G401 (cell line): ENCODE results near the gene UBB. TPM values are rescaled to one million over a fixed set of nuclear protein-coding genes. Genes with fewer than 3 reads are reported as not detected.

Experiments used
- DNase-seq: peaks from one replicate; pipeline ENCODE4 v3.0.0-alpha.2; 2015; ENCODE audit warnings: low spot score
- in situ Hi-C: cut with HindIII; loops from 2 replicates; pipeline ENCODE4 v1.10.0; 2016; ENCODE audit warnings: low sequenced_read_pairs, mixed read lengths
- total RNA-seq: library from RNA; depleted of rRNA; stranded (reverse); fragments of >200 nt; shearing (Covaris generic); gene quantifications from 2 replicates; pipeline ENCODE4 v1.2.3, GENCODE V29; 2014

UBB gene
- total RNA-seq, 1 experiment from 2014 or later: 707 TPM

DNA sequence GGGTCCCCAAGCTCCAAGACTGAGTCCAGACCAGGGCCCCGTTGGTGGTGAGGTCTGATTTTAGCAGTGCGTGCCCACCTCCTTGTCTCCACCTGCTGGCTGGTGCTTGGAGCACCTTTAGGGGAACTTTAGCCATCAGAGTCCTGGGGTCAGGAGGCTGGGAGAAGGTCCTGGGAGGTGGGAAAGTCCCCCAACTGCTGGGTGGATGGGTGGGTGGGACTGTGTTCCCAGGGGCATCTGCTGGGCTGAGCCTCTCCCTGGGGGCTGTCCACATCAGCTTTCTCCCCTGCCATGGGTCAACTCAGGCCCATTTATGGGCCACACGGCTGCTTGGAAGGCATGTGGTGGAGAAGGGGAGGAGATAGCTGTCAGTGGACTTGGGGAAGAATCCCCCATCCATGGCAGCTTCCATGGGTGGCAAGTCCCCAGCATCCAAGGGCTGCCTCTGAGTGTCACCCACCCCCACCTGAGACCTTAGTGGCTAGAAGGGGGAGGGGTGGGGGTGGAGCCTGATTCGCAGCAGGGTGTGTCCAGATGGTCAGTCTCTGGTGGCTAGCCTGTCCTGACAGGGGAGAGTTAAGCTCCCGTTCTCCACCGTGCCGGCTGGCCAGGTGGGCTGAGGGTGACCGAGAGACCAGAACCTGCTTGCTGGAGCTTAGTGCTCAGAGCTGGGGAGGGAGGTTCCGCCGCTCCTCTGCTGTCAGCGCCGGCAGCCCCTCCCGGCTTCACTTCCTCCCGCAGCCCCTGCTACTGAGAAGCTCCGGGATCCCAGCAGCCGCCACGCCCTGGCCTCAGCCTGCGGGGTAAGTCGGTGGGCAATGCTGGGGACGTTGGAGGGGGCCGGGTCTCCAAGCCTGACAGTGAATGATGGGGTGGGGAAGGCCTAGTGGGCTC is 34.4 kb downstream of the UBB start, which contains the start of gene TRPV2:
Gene TRPV2, plus strand, starts transcription at position 541 of the 894 bp plus-strand sequence. CDS start 2,098 bp downstream, outside the sequence.
- no peak for DNase-seq

GRCh38 chr17:16417399-16417798 is 36.5 kb downstream of the UBB start:
- DNase-seq: no peak
- in situ Hi-C loops: no loop called here

More for the DNA sequence above, 34.4 kb downstream of the UBB start, which contains the start of gene TRPV2:
- in situ Hi-C loops: no loop called here

DNA sequence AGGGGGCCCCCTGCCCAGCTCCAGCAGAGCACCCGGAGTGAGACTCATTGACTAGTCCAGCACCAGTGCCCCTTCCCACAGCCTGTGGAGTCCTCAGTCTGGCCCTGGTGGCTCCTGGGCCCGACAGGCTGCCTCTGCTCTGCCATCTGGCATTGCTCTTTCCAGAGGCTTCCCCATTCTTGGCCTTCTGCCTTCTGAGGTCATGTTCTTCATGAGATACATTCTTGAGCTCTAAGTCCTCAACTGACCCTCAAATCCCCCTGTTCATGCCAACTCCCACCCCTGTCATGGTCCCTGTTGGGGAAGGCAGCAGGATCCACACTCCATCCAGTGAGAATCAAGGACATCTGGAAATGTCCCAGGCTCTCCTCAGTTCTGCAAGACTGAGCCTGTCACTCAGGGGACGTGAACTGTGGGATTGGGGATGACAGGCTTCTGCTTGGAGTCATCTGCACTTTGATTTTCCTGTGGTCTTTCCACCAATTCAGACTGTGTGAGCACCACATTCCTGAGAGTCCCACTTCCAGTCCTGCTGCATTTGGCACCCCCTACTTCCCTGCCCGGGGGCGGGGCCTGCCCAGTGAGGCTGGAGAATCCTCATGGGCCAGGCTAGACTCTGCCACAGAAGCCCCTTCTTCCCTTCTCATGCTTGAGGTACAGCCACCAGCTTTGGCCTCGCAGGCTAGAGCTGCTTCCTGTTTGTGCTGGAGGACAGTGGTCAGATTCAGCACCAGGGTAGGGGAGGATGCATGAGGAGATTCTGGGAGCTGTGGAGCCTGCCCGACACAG is 37.2 kb downstream of the UBB start:
- in situ Hi-C loops: no loop called here
- no peak for DNase-seq

GRCh38 chr17:16418685-16419068 is 37.8 kb downstream of the UBB start:
- no peak for DNase-seq
- in situ Hi-C loops: no loop called here

DNA sequence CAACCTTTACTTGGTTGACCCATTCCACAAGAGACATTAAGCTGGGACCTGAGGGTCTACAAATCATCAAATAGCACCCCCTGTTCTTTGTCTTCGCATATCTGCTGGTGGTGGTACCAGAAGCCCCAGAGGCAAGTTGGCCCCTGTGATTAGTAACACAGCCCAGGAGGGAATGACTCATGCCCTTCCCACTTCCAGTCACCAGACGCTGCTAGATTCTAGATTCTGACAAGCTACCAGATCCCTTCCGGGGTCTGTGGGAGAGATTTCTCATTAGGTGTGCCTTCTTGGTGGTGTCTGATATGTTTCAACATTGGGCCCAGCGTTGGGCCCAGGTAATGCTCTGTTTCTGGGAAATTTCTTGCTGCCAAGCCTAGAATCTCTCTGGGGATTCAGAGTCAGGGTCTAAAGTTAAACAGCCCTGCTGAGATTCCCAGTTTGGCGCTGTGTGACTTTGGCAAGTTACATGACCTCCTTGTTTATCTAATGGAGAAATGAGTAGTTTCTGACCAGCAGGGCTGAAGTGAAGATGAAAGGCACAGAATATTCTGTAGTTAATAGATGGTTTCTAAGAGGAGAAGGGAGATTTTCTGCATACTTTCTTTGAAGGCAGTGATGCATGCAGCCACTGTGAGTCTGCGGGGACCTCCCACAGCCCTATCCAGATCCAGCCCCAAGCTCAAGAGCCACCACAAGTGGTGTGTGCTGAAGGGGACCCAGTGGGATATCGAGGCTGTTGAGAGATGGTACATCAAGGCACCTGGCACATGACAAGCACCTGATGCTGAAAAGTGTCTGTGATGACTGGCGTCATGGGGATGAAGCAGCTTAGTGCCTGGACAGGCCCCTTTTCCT is 38.4 kb downstream of the UBB start:
- in situ Hi-C loops: no loop called here
- no peak for DNase-seq

DNA sequence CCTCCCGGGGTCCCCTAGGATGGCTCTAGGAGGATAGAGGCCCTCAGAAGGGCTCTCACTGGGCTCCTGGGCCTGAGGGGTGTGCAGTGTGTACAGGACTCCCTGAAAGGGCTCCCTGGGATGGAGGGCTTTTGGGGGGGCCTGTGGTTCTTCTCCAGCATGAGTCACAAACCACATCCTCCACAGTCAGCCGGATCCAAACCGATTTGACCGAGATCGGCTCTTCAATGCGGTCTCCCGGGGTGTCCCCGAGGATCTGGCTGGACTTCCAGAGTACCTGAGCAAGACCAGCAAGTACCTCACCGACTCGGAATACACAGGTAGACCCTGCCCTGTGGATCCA is 39.0 kb downstream of the UBB start:
- in situ Hi-C loops: no loop called here
- no peak for DNase-seq

DNA sequence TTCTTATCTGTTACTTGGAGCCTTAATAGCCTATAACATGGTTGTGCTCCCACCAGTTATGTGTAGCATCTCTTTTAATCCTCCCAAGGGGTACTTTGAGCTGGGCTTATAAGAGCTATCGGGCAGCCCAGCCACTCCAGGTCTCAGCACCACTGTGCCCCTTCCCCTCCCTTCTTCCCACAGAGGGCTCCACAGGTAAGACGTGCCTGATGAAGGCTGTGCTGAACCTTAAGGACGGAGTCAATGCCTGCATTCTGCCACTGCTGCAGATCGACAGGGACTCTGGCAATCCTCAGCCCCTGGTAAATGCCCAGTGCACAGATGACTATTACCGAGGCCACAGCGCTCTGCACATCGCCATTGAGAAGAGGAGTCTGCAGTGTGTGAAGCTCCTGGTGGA is 41.5 kb downstream of the UBB start:
- in situ Hi-C loops: no loop called here
- no peak for DNase-seq

DNA sequence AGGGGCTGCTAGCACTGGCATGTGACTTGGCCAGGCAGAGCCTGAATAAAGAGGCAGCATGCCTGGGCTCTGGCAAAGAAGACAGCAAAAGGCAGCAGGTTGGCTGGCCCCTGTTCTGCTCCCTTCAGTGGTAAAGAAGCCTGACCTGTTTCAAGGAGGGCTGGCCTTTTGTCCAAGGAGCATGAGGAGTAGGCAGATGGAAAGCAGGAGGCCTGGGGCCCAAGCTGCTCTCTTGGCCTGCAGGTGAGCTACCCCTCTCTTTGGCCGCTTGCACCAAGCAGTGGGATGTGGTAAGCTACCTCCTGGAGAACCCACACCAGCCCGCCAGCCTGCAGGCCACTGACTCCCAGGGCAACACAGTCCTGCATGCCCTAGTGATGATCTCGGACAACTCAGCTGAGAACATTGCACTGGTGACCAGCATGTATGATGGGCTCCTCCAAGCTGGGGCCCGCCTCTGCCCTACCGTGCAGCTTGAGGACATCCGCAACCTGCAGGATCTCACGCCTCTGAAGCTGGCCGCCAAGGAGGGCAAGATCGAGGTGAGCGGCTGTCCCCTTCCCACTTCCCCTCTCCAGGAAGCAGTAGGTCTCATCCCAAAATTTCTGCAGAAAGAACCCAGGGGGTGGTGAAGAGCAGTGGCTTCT is 42.5 kb downstream of the UBB start:
- peak; percentile 92 for DNase-seq
- in situ Hi-C loops: no loop called here

DNA sequence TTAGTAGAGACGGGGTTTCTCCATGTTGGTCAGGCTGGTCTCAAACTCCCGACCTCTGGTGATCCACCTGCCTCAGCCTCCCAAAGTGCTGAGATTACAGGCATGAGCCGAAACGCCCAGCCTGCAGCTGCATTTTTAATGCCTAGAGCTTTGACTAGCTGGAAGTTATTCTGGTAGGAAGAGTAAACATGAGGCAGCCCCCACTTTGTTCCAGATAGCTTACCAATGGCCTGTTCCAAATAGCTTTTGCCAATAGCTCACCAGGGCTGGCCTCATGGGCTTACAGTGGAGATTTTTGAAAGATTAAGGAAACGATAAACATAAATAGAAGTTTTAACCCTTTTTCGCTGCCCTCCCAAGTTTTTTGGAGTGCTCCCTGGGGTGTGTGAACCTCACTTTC is 44.3 kb downstream of the UBB start:
- in situ Hi-C loops: no loop called here
- DNase-seq: no peak

DNA sequence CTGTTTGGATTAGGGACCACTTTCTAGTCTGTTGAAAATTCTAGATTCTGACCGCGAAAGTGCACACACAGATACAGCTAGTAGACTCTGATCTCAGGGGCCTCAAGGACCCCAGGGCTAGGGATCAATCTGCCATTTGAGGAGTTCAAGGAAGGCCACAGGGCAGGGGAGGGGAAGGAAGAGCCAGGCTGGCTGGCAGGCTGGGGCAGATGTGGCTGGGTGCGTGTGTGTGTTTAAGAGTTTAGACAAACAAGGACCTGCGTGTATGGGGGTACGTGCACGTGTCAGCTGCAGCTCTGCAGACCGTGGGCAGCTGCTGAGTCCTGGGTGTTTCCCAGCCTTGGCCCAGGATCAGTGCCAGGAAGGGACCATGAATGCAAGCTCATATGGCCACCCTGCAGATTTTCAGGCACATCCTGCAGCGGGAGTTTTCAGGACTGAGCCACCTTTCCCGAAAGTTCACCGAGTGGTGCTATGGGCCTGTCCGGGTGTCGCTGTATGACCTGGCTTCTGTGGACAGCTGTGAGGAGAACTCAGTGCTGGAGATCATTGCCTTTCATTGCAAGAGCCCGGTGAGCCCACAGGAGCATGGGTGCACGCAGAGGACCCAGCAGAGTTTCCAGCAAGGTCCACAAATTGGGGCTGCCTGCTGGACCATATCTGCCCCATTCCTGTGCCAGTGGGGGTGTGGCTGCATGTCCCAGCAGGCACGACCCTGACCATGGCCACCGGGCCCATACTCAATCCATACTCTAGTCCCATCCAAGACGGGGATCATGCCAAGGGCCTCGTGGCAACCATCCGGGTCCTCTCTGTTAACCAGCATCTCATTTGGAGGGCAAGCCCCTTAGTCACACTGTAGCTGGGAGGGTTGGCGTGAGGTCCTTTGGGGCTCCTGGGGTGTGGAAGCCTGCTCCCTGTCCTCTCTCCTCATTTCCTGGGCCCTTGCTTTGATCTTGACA is 45.1 kb downstream of the UBB start:
- in situ Hi-C loops: no loop called here
- DNase-seq: no peak

- no peak for DNase-seq
- in situ Hi-C loops: no loop called here
These were observed 46.1 kb downstream of the UBB start for GRCh38 chr17:16427020-16427419.

GRCh38 chr17:16428098-16428882 is 47.4 kb downstream of the UBB start:
- DNase-seq: no peak
- in situ Hi-C loops: no loop called here

DNA sequence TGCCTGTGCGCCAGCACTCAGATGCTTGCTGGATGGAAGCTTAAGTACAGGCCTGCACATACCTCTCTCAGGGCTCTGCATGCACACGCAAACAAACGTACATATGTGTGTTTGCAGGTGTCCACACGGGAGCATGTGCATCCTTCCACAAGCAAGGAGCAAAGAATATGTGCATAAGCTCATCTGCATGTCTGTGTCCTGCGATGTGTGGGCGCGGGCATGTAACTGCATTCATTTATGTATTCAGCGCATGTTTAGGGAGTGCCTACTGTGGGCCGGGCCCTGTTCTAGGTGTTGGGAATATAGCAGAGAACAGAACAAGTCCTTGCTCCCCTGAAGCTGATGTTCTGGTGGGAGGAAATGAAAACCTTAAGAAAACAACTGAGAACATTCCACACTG is 48.2 kb downstream of the UBB start:
- in situ Hi-C loops: no loop called here

DNA sequence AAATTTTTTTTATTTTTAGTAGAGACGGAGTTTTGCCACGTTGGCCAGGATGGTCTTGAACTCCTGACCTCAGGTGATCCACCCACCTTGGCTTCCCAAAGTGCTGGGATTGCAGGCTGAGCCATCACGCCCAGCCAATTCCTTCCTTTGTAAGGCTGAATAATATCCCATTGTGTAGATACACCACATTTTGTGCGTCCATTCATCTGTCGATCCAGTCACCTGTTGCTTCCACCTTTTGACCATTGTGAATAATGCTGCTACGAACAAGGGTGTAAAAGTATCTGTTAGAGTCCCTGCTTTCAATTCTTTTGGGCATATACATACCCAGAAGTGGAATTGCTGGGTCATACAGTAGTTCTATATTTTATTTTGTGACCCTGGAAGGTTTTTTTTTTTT is 49.8 kb downstream of the UBB start:
- no peak for DNase-seq
- in situ Hi-C loops: no loop called here

More for the DNA sequence above, 48.2 kb downstream of the UBB start:
- no peak for DNase-seq

- DNase-seq: no peak
- in situ Hi-C loops: no loop called here
These were observed 51.1 kb downstream of the UBB start for GRCh38 chr17:16432017-16432416.
